HT1080 (cell line): ENCODE data around the gene UNC13A. TPM values are rescaled to one million over a fixed set of nuclear protein-coding genes. Genes with fewer than 3 reads are reported as not detected.

ENCODE experiments used
- total RNA-seq: library from RNA; depleted of rRNA; stranded (reverse); fragments of >200 nt; shearing (Covaris generic); gene quantifications from 2 replicates; pipeline ENCODE4 v1.2.3, GENCODE V29; 2014; rRNA removed

UNC13A gene
- total RNA-seq, 1 experiment from 2014 or later, result 0.02 TPM

Other genes starting within 250 kb of the UNC13A start
- not detected in 2 replicates for gene TMEM221, start 239.7 kb downstream of the UNC13A start, total RNA-seq
- gene NXNL1, start 227.4 kb downstream of the UNC13A start, total RNA-seq, result not detected in 2 replicates
- 8.9 and 9.1 TPM in 2 replicates for gene SLC27A1, start 217.8 kb downstream of the UNC13A start, total RNA-seq
- gene PGLS, start 176.7 kb downstream of the UNC13A start, total RNA-seq, result 61.6 and 75.0 TPM in 2 replicates
- 66.6 and 91.8 TPM in 2 replicates for gene COLGALT1, start 132.7 kb downstream of the UNC13A start, total RNA-seq
- gene MAP1S, start 31.1 kb upstream of the UNC13A start, total RNA-seq, result 30.3 and 45.0 TPM in 2 replicates
- 0.53 TPM in 2 replicates for gene FCHO1, start 63.1 kb upstream of the UNC13A start, total RNA-seq
- 0.20 TPM in 1 of 2 replicates, not detected in the other for gene B3GNT3, start 106.8 kb upstream of the UNC13A start, total RNA-seq
- gene INSL3, start 133.2 kb upstream of the UNC13A start, total RNA-seq, result not detected in 2 replicates
- 0.06 TPM in 1 of 2 replicates, not detected in the other for gene JAK3, start 159.6 kb upstream of the UNC13A start, total RNA-seq
- 2,013 and 2,102 TPM in 2 replicates for gene RPL18A, start 171.6 kb upstream of the UNC13A start, total RNA-seq
- gene SLC5A5, start 183.6 kb upstream of the UNC13A start, total RNA-seq, result not detected in 2 replicates
- gene CCDC124, start 244.7 kb upstream of the UNC13A start, total RNA-seq, result 50.8 and 70.0 TPM in 2 replicates